GM18867 (cell line): Measurements from ENCODE around the gene TMEM11.
"Not testable (repeated sequence)": the region's sequence is repeated elsewhere in the genome, so short reads cannot be mapped to it uniquely, and the experiment has no call there.

ENCODE experiments used
- ATAC-seq: cut with Tn5 transposase; IDR thresholded peaks from one replicate; pipeline ENCODE4 v1.9.1; 2021; ENCODE audit warnings: mild to moderate bottlenecking, moderate library complexity; ENCODE audit not compliant: unreplicated experiment

Gene TMEM11

GRCh38 chr17:21212826-21213637 is 929 bp downstream of the TMEM11 start:
- ATAC-seq, result no peak

GRCh38 chr17:21211825-21212479 is 2.0 kb downstream of the TMEM11 start:
- no peak for ATAC-seq

GRCh38 chr17:21210411-21211076 is 3.4 kb downstream of the TMEM11 start:
- ATAC-seq, result no peak

GRCh38 chr17:21209511-21210175 is 4.3 kb downstream of the TMEM11 start:
- ATAC-seq, result no peak

- ATAC-seq, result no peak
Measured at GRCh38 chr17:21208352-21208751, 5.6 kb downstream of the TMEM11 start.

- ATAC-seq, result no peak
Measured at GRCh38 chr17:21204935-21205334, 9.0 kb downstream of the TMEM11 start.

GRCh38 chr17:21202512-21202911 is 11.4 kb downstream of the TMEM11 start:
- no peak for ATAC-seq

- no peak for ATAC-seq
Measured at GRCh38 chr17:21201874-21202273, 12.1 kb downstream of the TMEM11 start.

- no peak for ATAC-seq
Measured at GRCh38 chr17:21201298-21201595, 12.7 kb downstream of the TMEM11 start.

GRCh38 chr17:21200590-21201297 is 13.2 kb downstream of the TMEM11 start:
- ATAC-seq, result no peak

GRCh38 chr17:21199856-21200255 is 14.1 kb downstream of the TMEM11 start:
- no peak for ATAC-seq

GRCh38 chr17:21199311-21199710 is 14.7 kb downstream of the TMEM11 start:
- ATAC-seq, result no peak

- no peak for ATAC-seq
Measured at GRCh38 chr17:21198411-21198810, 15.6 kb downstream of the TMEM11 start.

GRCh38 chr17:21196126-21196525 is 17.8 kb downstream of the TMEM11 start:
- ATAC-seq, result no peak

GRCh38 chr17:21194703-21195102 is 19.3 kb downstream of the TMEM11 start:
- no peak for ATAC-seq

GRCh38 chr17:21194226-21194625 is 19.7 kb downstream of the TMEM11 start:
- ATAC-seq, result no peak

GRCh38 chr17:21193031-21193430 is 20.9 kb downstream of the TMEM11 start:
- ATAC-seq, result no peak

GRCh38 chr17:21192414-21192813 is 21.5 kb downstream of the TMEM11 start:
- not testable (repeated sequence) for ATAC-seq

- no peak for ATAC-seq
Measured at GRCh38 chr17:21191698-21192097, 22.3 kb downstream of the TMEM11 start.

- no peak for ATAC-seq
Measured at GRCh38 chr17:21190078-21190477, 23.9 kb downstream of the TMEM11 start.

GRCh38 chr17:21189361-21189760 is 24.6 kb downstream of the TMEM11 start:
- no peak for ATAC-seq
